ENCODE measurements around the gene TMEM266. TPM values are rescaled to one million over a fixed set of nuclear protein-coding genes. Genes with fewer than 3 reads are reported as not detected.

TMEM266 gene
- total and polyA plus RNA-seq, 2 experiments from 2014 or later = 0.42 to 5.0 TPM

DNA sequence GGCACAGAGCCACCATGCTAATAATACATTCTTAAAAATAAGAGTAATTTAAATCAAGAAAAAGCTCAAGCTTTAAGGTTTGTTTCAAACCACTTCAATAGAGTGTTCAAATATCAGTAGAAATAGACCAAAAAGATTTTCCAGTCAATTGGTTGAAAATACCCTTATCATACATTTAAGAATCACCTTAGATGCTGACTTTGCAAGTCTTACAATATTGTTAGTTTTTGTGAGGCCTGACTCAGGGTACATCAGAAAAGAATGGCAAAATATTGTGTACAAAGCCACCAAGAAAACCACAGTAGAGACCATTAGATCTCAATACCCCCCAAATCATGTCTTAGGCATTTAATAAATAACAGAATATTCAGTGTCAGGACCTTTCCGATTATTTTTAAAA lies 27.7 kb upstream of the TMEM266 start:
- Mint-ChIP-seq H3K27ac (no peak overlapping the region), H3K27me3 (ENCODE audit: insufficient read depth, low read depth, poor library complexity) (no peaks in the 10 kb centered on the region), H3K4me3 (no peak overlapping the region), H3K9me3 (no peaks in the 10 kb centered on the region), H3K4me1 (peaks cover 15% of the 10 kb centered on the region; the same call in 2 of the 3 replicates), H3K36me3 (ENCODE audit: low read depth) (no peaks in the 10 kb centered on the region)
- Histone ChIP-seq H3K36me3 (ENCODE audit: insufficient read depth) (no peaks in the 10 kb centered on the region), H3K27ac (ENCODE audit: low read depth) (no peak overlapping the region), H3K4me3 (no peak overlapping the region), H3F3A (replicated peaks; ENCODE audit: low read depth) (no peaks in the 10 kb centered on the region), H3K4me1 (ENCODE audit: insufficient read depth) (peaks cover 4% of the 10 kb centered on the region; the same call in 1 of the 2 replicates), H3K4me2 (no peak overlapping the region), H3K9me2 (ENCODE audit: insufficient read depth) (no peaks in the 10 kb centered on the region), H2AFZ (no peak overlapping the region), H4K20me1 (replicated peaks; ENCODE audit: insufficient read depth) (no peaks in the 10 kb centered on the region), H3K79me2 (replicated peaks; ENCODE audit: insufficient read depth) (no peaks in the 10 kb centered on the region), H3K27me3 (ENCODE audit: insufficient read depth) (no peaks in the 10 kb centered on the region)
- no peak for TF ChIP-seq JUNB (IDR thresholded peaks at IDR 0.05; ENCODE audit: unreplicated experiment)
- no peak for TF ChIP-seq STAT1 (IDR thresholded peaks at IDR 0.05; ENCODE audit: unreplicated experiment)
- TF ChIP-seq CTCF (conservative IDR thresholded peaks at IDR 0.05; ENCODE audit: low read depth in 2 of 2) = no peak
- TF ChIP-seq, protein P1, sequence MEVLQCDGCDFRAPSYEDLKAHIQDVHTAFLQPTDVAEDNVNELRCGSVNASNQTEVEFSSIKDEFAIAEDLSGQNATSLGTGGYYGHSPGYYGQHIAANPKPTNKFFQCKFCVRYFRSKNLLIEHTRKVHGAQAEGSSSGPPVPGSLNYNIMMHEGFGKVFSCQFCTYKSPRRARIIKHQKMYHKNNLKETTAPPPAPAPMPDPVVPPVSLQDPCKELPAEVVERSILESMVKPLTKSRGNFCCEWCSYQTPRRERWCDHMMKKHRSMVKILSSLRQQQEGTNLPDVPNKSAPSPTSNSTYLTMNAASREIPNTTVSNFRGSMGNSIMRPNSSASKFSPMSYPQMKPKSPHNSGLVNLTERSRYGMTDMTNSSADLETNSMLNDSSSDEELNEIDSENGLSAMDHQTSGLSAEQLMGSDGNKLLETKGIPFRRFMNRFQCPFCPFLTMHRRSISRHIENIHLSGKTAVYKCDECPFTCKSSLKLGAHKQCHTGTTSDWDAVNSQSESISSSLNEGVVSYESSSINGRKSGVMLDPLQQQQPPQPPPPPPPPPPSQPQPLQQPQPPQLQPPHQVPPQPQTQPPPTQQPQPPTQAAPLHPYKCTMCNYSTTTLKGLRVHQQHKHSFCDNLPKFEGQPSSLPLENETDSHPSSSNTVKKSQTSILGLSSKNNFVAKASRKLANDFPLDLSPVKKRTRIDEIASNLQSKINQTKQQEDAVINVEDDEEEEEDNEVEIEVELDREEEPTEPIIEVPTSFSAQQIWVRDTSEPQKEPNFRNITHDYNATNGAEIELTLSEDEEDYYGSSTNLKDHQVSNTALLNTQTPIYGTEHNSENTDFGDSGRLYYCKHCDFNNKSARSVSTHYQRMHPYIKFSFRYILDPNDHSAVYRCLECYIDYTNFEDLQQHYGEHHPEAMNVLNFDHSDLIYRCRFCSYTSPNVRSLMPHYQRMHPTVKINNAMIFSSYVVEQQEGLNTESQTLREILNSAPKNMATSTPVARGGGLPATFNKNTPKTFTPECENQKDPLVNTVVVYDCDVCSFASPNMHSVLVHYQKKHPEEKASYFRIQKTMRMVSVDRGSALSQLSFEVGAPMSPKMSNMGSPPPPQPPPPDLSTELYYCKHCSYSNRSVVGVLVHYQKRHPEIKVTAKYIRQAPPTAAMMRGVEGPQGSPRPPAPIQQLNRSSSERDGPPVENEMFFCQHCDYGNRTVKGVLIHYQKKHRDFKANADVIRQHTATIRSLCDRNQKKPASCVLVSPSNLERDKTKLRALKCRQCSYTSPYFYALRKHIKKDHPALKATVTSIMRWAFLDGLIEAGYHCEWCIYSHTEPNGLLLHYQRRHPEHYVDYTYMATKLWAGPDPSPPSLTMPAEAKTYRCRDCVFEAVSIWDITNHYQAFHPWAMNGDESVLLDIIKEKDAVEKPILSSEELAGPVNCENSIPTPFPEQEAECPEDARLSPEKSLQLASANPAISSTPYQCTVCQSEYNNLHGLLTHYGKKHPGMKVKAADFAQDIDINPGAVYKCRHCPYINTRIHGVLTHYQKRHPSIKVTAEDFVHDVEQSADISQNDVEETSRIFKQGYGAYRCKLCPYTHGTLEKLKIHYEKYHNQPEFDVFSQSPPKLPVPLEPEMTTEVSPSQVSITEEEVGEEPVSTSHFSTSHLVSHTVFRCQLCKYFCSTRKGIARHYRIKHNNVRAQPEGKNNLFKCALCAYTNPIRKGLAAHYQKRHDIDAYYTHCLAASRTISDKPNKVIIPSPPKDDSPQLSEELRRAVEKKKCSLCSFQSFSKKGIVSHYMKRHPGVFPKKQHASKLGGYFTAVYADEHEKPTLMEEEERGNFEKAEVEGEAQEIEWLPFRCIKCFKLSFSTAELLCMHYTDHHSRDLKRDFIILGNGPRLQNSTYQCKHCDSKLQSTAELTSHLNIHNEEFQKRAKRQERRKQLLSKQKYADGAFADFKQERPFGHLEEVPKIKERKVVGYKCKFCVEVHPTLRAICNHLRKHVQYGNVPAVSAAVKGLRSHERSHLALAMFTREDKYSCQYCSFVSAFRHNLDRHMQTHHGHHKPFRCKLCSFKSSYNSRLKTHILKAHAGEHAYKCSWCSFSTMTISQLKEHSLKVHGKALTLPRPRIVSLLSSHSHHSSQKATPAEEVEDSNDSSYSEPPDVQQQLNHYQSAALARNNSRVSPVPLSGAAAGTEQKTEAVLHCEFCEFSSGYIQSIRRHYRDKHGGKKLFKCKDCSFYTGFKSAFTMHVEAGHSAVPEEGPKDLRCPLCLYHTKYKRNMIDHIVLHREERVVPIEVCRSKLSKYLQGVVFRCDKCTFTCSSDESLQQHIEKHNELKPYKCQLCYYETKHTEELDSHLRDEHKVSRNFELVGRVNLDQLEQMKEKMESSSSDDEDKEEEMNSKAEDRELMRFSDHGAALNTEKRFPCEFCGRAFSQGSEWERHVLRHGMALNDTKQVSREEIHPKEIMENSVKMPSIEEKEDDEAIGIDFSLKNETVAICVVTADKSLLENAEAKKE (CRISPR knock-in tag; IDR thresholded peaks at IDR 0.05) = no peak
- TF ChIP-seq POLR2AphosphoS5 (IDR thresholded peaks at IDR 0.05; ENCODE audit: low read depth) = no peak
- no peak for TF ChIP-seq NANOG (IDR thresholded peaks at IDR 0.05; ENCODE audit: borderline replicate concordance)
- no peak for TF ChIP-seq REST (IDR thresholded peaks at IDR 0.05; ENCODE audit: unreplicated experiment)
- TF ChIP-seq CREB1 (CRISPR knock-in tag; IDR thresholded peaks at IDR 0.05; ENCODE audit: low read depth) = no peak
- no peak for TF ChIP-seq ZNF331 (CRISPR knock-in tag; IDR thresholded peaks at IDR 0.05; ENCODE audit: low read depth)
- no peak for TF ChIP-seq ETS1 (IDR thresholded peaks at IDR 0.05)
- no peak for TF ChIP-seq EZH2 (IDR thresholded peaks at IDR 0.05; ENCODE audit: low read depth, unreplicated experiment)
- no peak for DNase-seq (ENCODE audit: low spot score)
- no peak for ATAC-seq

Measured in GM23338 (cell line).